HEK293 (cell line): ENCODE data around the gene RPL7A.

Source experiments
- CTCF ChIA-PET: fragments of 350-600 bp; formaldehyde crosslinking; extraction: SDS; loops from one replicate; lab custom pipeline; 2021; ENCODE audit warnings: antibody characterized with exemption; lab: Yijun Ruan, JAX
- POLR2A ChIA-PET: fragments of 300-600 bp; formaldehyde crosslinking; extraction: SDS; loops from one replicate; lab custom pipeline; 2020; ENCODE audit warnings: antibody characterized with exemption, inconsistent platforms; lab: Yijun Ruan, JAX
- H3K27ac ChIP-seq: fragments of 200-500 bp; sonication (Bioruptor generic); 2 replicates; pipeline ENCODE4 v1.5.1; 2014; ENCODE audit warnings: low read depth, low read length, control low read depth, inconsistent platforms; ENCODE audit errors: extremely low read depth
- H3K36me3 ChIP-seq, 2 experiments: fragments of 200-500 bp in 1 of 2; sonication (Bioruptor generic) in 1 of 2; 1 replicate in 1 of 2; 2 replicates in 1 of 2; pipeline ENCODE4 v1.5.1; 2014 to 2017; ENCODE audit warnings: inconsistent platforms in 2 of 2, low read length in 2 of 2; ENCODE audit not compliant: control insufficient read depth in 2 of 2, insufficient read depth in 1 of 2
- H3K4me1 ChIP-seq: fragments of 200-500 bp; sonication (Bioruptor generic); 2 replicates; pipeline ENCODE4 v1.5.1; 2014; ENCODE audit warnings: mild to moderate bottlenecking, low read length, inconsistent platforms; ENCODE audit not compliant: control insufficient read depth, insufficient read depth
- H3K4me3 ChIP-seq: 2 replicates; pipeline ENCODE4 v1.5.1; 2011; ENCODE audit warnings: low read depth, mild to moderate bottlenecking, control low read depth, low read length, moderate library complexity
- H3K9me3 ChIP-seq: fragments of 200-500 bp; sonication (Bioruptor generic); 2 replicates; pipeline ENCODE4 v1.5.1; 2014; ENCODE audit warnings: low read depth, low read length, inconsistent platforms; ENCODE audit not compliant: control insufficient read depth, insufficient read depth
- GFI1B ChIP-seq: fragments of 450-650 bp; formaldehyde crosslinking; IDR thresholded peaks from 2 replicates; pipeline ENCODE4 v1.5.1; 2016; ENCODE audit warnings: missing biosample characterization, missing genetic modification characterization
- KLF1 ChIP-seq: fragments of 450-650 bp; formaldehyde crosslinking; IDR thresholded peaks from 2 replicates; pipeline ENCODE4 v1.5.1; 2016; ENCODE audit warnings: missing biosample characterization, missing genetic modification characterization
- KLF16 ChIP-seq: fragments of 450-650 bp; formaldehyde crosslinking; IDR thresholded peaks from 2 replicates; pipeline ENCODE4 v1.5.1; 2017; ENCODE audit warnings: missing biosample characterization, missing genetic modification characterization
- KLF8 ChIP-seq: fragments of 450-650 bp; formaldehyde crosslinking; IDR thresholded peaks from 2 replicates; pipeline ENCODE4 v1.5.1; 2016; ENCODE audit warnings: missing biosample characterization, missing genetic modification characterization
- OSR2 ChIP-seq: fragments of 450-650 bp; formaldehyde crosslinking; IDR thresholded peaks from 2 replicates; pipeline ENCODE4 v1.5.1; 2016; ENCODE audit warnings: missing biosample characterization, missing genetic modification characterization
- PRDM1 ChIP-seq: fragments of 450-650 bp; formaldehyde crosslinking; IDR thresholded peaks from 2 replicates; pipeline ENCODE4; 2016; ENCODE audit warnings: missing biosample characterization, missing genetic modification characterization
- SCRT2 ChIP-seq: fragments of 450-650 bp; formaldehyde crosslinking; IDR thresholded peaks from 2 replicates; pipeline ENCODE4 v1.5.1; 2016; ENCODE audit warnings: missing biosample characterization, missing genetic modification characterization
- ZBTB17 ChIP-seq: fragments of 450-650 bp; formaldehyde crosslinking; IDR thresholded peaks from 2 replicates; pipeline ENCODE4 v1.5.1; 2016; ENCODE audit warnings: missing biosample characterization, missing genetic modification characterization
- ZEB2 ChIP-seq: fragments of 450-650 bp; formaldehyde crosslinking; IDR thresholded peaks from 2 replicates; pipeline ENCODE4 v1.5.1; 2016; ENCODE audit warnings: missing biosample characterization, missing genetic modification characterization
- ZFP69B ChIP-seq: fragments of 450-650 bp; formaldehyde crosslinking; IDR thresholded peaks from 2 replicates; pipeline ENCODE4 v1.5.1; 2016; ENCODE audit warnings: missing biosample characterization, missing genetic modification characterization
- ZNF10 ChIP-seq: fragments of 450-650 bp; formaldehyde crosslinking; IDR thresholded peaks from 2 replicates; pipeline ENCODE4 v1.5.1; 2017; ENCODE audit warnings: missing biosample characterization, missing genetic modification characterization
- ZNF184 ChIP-seq: fragments of 450-650 bp; IDR thresholded peaks from 2 replicates; pipeline ENCODE4 v1.5.1; 2018; ENCODE audit warnings: missing biosample characterization, mild to moderate bottlenecking, missing genetic modification characterization
- ZNF211 ChIP-seq: fragments of 450-650 bp; formaldehyde crosslinking; IDR thresholded peaks from 2 replicates; pipeline ENCODE4 v1.5.1; 2016; ENCODE audit warnings: low read depth, missing biosample characterization, missing genetic modification characterization
- ZNF274 ChIP-seq, 2 experiments: fragments of 200-500 bp in 1 of 2; fragments of 450-650 bp in 1 of 2; sonication (Bioruptor generic) in 1 of 2; formaldehyde crosslinking in 1 of 2; IDR thresholded peaks; 2 replicates each; pipeline versions ENCODE4 v1.5.1 to v1.6.1; 2014 to 2016; ENCODE audit warnings: borderline replicate concordance in 1 of 2, inconsistent platforms in 1 of 2, low read length in 1 of 2, missing biosample characterization in 1 of 2, missing genetic modification characterization in 1 of 2
- ZNF426 ChIP-seq: fragments of 450-650 bp; formaldehyde crosslinking; IDR thresholded peaks from 2 replicates; pipeline ENCODE4 v1.5.1; 2017; ENCODE audit warnings: missing biosample characterization, missing genetic modification characterization, mild to moderate bottlenecking, inconsistent platforms, moderate library complexity
- ZNF48 ChIP-seq: fragments of 450-650 bp; formaldehyde crosslinking; IDR thresholded peaks from 2 replicates; pipeline ENCODE4 v1.5.1; 2016; ENCODE audit warnings: missing biosample characterization, missing genetic modification characterization
- ZNF600 ChIP-seq: fragments of 450-650 bp; formaldehyde crosslinking; IDR thresholded peaks from 2 replicates; pipeline ENCODE4 v1.5.1; 2016; ENCODE audit warnings: missing biosample characterization, missing genetic modification characterization
- ZNF626 ChIP-seq: fragments of 450-650 bp; sonication (Bioruptor Pico); formaldehyde crosslinking; IDR thresholded peaks from 2 replicates; pipeline ENCODE4 v1.5.1; 2018; ENCODE audit warnings: missing biosample characterization, missing genetic modification characterization, inconsistent platforms
- ZNF776 ChIP-seq: fragments of 450-650 bp; formaldehyde crosslinking; IDR thresholded peaks from 2 replicates; pipeline ENCODE4 v1.5.0; 2017; ENCODE audit warnings: missing biosample characterization, missing genetic modification characterization, borderline replicate concordance
- ZSCAN30 ChIP-seq: fragments of 450-650 bp; IDR thresholded peaks from 2 replicates; pipeline ENCODE4 v1.5.1; 2018; ENCODE audit warnings: missing biosample characterization, mild to moderate bottlenecking, missing genetic modification characterization, moderate library complexity
- TF ChIP-seq, protein P1 (sequence below): fragments of 450-650 bp; formaldehyde crosslinking; IDR thresholded peaks from 2 replicates; pipeline ENCODE4 v1.5.1; 2017; ENCODE audit warnings: missing biosample characterization, missing genetic modification characterization
- TF ChIP-seq, protein P2 (sequence below): fragments of 450-650 bp; formaldehyde crosslinking; IDR thresholded peaks from 2 replicates; pipeline ENCODE4 v1.5.1; 2016; ENCODE audit warnings: missing biosample characterization, missing genetic modification characterization
- TF ChIP-seq, protein P3 (sequence below): IDR thresholded peaks from 2 replicates; pipeline ENCODE4 v1.6.1; 2011; ENCODE audit warnings: mild to moderate bottlenecking, low read depth, low read length, borderline replicate concordance

The RPL7A gene

DNA sequence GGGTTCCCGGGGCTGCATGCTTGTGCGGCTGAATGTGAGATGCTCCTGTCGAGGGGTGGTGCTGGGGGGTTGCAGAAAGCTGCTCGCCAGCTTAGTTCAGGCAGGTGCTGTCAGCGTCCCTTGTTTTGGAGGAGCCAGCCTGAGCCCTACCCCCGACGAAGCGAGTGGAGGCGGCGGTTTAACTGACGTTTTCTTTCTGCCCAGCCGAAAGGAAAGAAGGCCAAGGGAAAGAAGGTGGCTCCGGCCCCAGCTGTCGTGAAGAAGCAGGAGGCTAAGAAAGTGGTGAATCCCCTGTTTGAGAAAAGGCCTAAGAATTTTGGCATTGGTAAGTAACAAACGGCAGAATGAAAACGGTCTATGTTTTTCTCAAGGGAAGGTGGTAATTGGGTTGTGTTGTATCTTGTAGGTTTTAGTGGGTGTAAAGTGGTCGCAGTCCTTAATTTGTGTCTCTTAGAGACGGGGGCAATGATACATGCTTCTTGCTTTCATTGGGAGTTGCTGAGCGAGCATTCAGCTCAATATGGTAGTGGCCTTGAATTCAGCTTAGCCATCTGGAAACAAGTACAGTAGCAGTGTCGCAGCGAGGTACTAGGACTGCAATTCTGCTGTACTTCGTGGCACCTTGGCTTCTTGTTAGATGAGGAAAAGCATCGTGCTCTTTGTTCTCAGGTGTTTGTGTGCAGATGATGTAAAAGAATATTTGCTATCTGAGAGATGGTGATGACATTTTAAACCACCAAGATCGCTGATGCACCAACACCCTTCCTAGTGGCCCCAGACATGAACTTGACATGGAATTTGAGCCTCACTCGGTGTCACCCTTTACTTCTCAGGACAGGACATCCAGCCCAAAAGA is 928 bp downstream of the RPL7A start (continued):
- TF ChIP-seq, protein P1, sequence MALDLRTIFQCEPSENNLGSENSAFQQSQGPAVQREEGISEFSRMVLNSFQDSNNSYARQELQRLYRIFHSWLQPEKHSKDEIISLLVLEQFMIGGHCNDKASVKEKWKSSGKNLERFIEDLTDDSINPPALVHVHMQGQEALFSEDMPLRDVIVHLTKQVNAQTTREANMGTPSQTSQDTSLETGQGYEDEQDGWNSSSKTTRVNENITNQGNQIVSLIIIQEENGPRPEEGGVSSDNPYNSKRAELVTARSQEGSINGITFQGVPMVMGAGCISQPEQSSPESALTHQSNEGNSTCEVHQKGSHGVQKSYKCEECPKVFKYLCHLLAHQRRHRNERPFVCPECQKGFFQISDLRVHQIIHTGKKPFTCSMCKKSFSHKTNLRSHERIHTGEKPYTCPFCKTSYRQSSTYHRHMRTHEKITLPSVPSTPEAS (tag by site-specific recombination) = no peak
- TF ChIP-seq ZNF626 (tag by site-specific recombination) (no peak), GFI1B (tag by site-specific recombination) (no peak)
- TF ChIP-seq, all 188 proteins: peak for 2

DNA sequence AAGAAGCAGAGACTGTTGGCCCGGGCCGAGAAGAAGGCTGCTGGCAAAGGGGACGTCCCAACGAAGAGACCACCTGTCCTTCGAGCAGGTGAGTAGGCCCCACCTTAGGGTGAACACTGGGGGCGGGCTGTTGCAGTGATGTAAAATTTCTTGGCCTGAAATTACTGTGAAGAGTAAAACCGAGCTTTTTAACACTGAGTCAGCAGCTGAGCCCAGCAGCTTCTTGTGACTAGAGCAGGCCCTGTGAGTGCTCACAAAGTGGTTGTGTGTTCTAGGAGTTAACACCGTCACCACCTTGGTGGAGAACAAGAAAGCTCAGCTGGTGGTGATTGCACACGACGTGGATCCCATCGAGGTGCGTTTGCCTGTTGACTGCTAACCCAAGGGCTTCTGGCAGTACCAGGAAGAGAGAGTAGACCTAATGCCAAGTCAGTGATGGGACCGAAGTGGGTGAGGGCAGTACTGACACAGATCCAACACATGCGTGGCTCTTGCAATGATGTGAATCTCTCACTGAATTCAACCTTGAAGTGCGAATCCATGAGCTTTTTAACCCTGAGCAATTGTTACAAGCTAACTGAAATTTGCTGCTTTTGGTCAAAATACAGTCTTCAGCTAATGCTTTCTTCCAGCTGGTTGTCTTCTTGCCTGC is 2.1 kb downstream of the RPL7A start:
- CTCF ChIA-PET = interaction anchor here (0.6 to 2.2 kb wide), 5 partner anchors 8 to 327 kb away, joined by 3 to 13 read pairs (median 10); no protein-coding TSS in a partner anchor
- H3K27ac ChIP-seq = peak overlapping the region; percentile 100
- peaks cover 14 to 80% of the 10 kb centered on the region in 2 experiments for H3K36me3 ChIP-seq
- POLR2A ChIA-PET = interaction anchor here (1.8 to 6.0 kb wide), 3 partner anchors 7 to 15 kb away, joined by 10 to 89 read pairs (median 12); partner anchors contain the start of genes SURF1, SURF2 and SURF6
- TF ChIP-seq ZBTB17 (no peak), ZNF600 (peak; percentile 33; the same call in 1 of the 2 replicates), ZNF426 (tag by site-specific recombination) (no peak), KLF16 (tag by site-specific recombination) (no peak), ZNF211 (tag by site-specific recombination) (no peak), SCRT2 (0 out of 2 replicates have a peak, but pooled peaks have one; percentile 9)
- no peak overlapping the region for H3K4me3 ChIP-seq
- H3K4me1 ChIP-seq = no peaks in the 10 kb centered on the region
- H3K9me3 ChIP-seq = no peaks in the 10 kb centered on the region

DNA sequence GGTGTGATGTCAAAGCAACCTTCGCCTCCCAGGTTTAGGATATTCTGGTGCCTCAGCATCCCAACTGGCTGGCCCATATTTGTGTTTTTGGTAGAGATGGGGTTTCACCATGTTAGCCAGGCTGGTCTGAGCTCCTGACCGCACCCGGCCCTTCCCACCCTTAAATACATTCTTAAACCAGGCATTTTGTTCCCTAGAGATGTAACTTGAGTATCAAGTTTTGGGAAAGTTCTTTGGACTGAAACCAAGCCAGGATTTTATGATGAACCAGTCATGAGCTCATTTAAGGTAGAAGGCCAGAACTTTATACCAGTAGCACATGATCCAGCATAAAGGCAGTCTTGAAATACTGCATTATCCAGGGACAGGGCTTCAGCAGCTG is 3.5 kb downstream of the RPL7A start:
- POLR2A ChIA-PET = interaction anchor here (0.6 to 6.0 kb wide), 10 partner anchors 7 to 187 kb away, joined by 3 to 89 read pairs (median 6); partner anchors contain the start of genes SURF1, SURF2 and SURF6
- CTCF ChIA-PET = interaction anchor here (0.6 to 2.2 kb wide), 10 partner anchors 9 to 329 kb away, joined by 3 to 13 read pairs (median 4); no protein-coding TSS in a partner anchor
- peaks cover 14 to 66% of the 10 kb centered on the region in 2 experiments for H3K36me3 ChIP-seq
- H3K27ac ChIP-seq = no peak overlapping the region
- no peaks in the 10 kb centered on the region for H3K9me3 ChIP-seq
- no peaks in the 10 kb centered on the region for H3K4me1 ChIP-seq
- no peak overlapping the region for H3K4me3 ChIP-seq
- TF ChIP-seq ZNF274 (IDR thresholded peaks at IDR 0.05; ENCODE audit: low read length) (no peak), ZNF274 (tag by site-specific recombination; IDR thresholded peaks at IDR 0.05; ENCODE audit: borderline replicate concordance) (no peak), ZNF10 (tag by site-specific recombination) (no peak), ZFP69B (tag by site-specific recombination) (no peak), ZSCAN30 (tag by site-specific recombination) (no peak), SCRT2 (no peak), OSR2 (peak; percentile 21; the same call in 1 of the 2 replicates), ZNF48 (no peak), PRDM1 (tag by site-specific recombination) (no peak), ZNF776 (no peak), KLF1 (peak; percentile 81), KLF8 (tag by site-specific recombination) (peak; percentile 60), ZEB2 (tag by site-specific recombination) (0 out of 2 replicates have a peak, but pooled peaks have one; percentile 57), ZNF184 (tag by site-specific recombination) (0 out of 2 replicates have a peak, but pooled peaks have one; percentile 17)
- TF ChIP-seq, protein P2, sequence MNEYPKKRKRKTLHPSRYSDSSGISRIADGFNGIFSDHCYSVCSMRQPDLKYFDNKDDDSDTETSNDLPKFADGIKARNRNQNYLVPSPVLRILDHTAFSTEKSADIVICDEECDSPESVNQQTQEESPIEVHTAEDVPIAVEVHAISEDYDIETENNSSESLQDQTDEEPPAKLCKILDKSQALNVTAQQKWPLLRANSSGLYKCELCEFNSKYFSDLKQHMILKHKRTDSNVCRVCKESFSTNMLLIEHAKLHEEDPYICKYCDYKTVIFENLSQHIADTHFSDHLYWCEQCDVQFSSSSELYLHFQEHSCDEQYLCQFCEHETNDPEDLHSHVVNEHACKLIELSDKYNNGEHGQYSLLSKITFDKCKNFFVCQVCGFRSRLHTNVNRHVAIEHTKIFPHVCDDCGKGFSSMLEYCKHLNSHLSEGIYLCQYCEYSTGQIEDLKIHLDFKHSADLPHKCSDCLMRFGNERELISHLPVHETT (tag by site-specific recombination) = peak; percentile 9; the same call in 1 of the 2 replicates
- TF ChIP-seq, protein P3, sequence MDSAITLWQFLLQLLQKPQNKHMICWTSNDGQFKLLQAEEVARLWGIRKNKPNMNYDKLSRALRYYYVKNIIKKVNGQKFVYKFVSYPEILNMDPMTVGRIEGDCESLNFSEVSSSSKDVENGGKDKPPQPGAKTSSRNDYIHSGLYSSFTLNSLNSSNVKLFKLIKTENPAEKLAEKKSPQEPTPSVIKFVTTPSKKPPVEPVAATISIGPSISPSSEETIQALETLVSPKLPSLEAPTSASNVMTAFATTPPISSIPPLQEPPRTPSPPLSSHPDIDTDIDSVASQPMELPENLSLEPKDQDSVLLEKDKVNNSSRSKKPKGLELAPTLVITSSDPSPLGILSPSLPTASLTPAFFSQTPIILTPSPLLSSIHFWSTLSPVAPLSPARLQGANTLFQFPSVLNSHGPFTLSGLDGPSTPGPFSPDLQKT = no peak
